H1 (cell line): ENCODE results near the gene TUBA4B. TPM values are rescaled to one million over a fixed set of nuclear protein-coding genes. Genes with fewer than 3 reads are reported as not detected.

ENCODE experiments used
- CTCF ChIA-PET: fragments of 300-600 bp; sonication (Branson Sonifier 250); formaldehyde crosslinking; loops from one replicate; lab custom pipeline; 2021; ENCODE audit not compliant: partially characterized antibody; lab: Charles Lee
- POLR2A ChIA-PET: fragments of 300-600 bp; sonication (Branson Sonifier 250); formaldehyde crosslinking; loops from one replicate; lab custom pipeline; 2021; ENCODE audit warnings: inconsistent platforms; ENCODE audit not compliant: partially characterized antibody; lab: Charles Lee
- DNase-seq, 2 experiments: peaks; one replicate each; pipeline versions ENCODE4 v3.0.0 to v3.0.0-alpha.2; 2010 to 2022; ENCODE audit warnings: low spot score in 2 of 2, low read depth in 1 of 2, mixed read lengths in 1 of 2
- FAIRE-seq: peaks from 2 replicates; lab custom pipeline; 2011; peaks lifted over from hg19 to GRCh38; lab: Jason Lieb, UNC
- H2AFZ ChIP-seq: 2 replicates; pipeline ENCODE4 v1.8.1; 2012; ENCODE audit warnings: low read length, inconsistent platforms
- H2AK5ac ChIP-seq: 2 replicates; pipeline ENCODE4 v1.6.1; 2013; ENCODE audit warnings: low read depth, low read length
- H2BK120ac ChIP-seq: replicated peaks from 2 replicates; pipeline ENCODE3; 2013; ENCODE audit warnings: low read depth, low read length, inconsistent platforms
- H2BK12ac ChIP-seq: 2 replicates; pipeline ENCODE4 v1.6.1; 2013; ENCODE audit warnings: low read depth, low read length
- H2BK15ac ChIP-seq: 2 replicates; pipeline ENCODE4 v1.6.1; 2013; ENCODE audit warnings: low read length
- H2BK20ac ChIP-seq: 2 replicates; pipeline ENCODE4 v1.6.1; 2013; ENCODE audit warnings: low read length
- H2BK5ac ChIP-seq: 2 replicates; pipeline ENCODE4 v1.6.1; 2013; ENCODE audit warnings: low read depth, low read length
- H3K14ac ChIP-seq: 2 replicates; pipeline ENCODE4 v1.6.1; 2013; ENCODE audit warnings: inconsistent platforms; ENCODE audit not compliant: insufficient read length
- H3K18ac ChIP-seq: 2 replicates; pipeline ENCODE4 v1.6.1; 2013; ENCODE audit warnings: low read length; ENCODE audit errors: extremely low read depth
- H3K23ac ChIP-seq: 2 replicates; pipeline ENCODE4 v1.6.1; 2013; ENCODE audit warnings: inconsistent platforms; ENCODE audit not compliant: insufficient read length
- H3K23me2 ChIP-seq: 2 replicates; pipeline ENCODE4 v1.6.1; 2013; ENCODE audit warnings: low read depth, low read length
- H3K27ac ChIP-seq: 2 replicates; pipeline ENCODE4 v1.6.1; 2011; ENCODE audit warnings: low read depth, low read length, inconsistent platforms
- H3K27me3 ChIP-seq, 4 experiments: replicated peaks in 1 of 4; 1 replicate in 1 of 4; 2 replicates in 3 of 4; pipeline versions ENCODE4 v1.6.1 to v1.8.1; 2011 to 2013; ENCODE audit warnings: low read length in 3 of 4, mild to moderate bottlenecking in 3 of 4, inconsistent platforms in 2 of 4, mixed read lengths in 2 of 4, moderate library complexity in 1 of 4; ENCODE audit not compliant: control insufficient read depth in 3 of 4, insufficient read depth in 3 of 4; ENCODE audit errors: extremely low read depth in 1 of 4
- H3K36me3 ChIP-seq, 4 experiments: 2 replicates each; pipeline versions ENCODE4 v1.6.1 to v1.8.1; 2011 to 2013; ENCODE audit warnings: mild to moderate bottlenecking in 4 of 4, low read length in 3 of 4, moderate library complexity in 2 of 4, control low read depth in 1 of 4, inconsistent platforms in 1 of 4; ENCODE audit not compliant: insufficient read depth in 4 of 4, control insufficient read depth in 2 of 4
- H3K4ac ChIP-seq: replicated peaks from 2 replicates; pipeline ENCODE3; 2013; ENCODE audit warnings: low read length, low read depth, mixed read lengths, inconsistent platforms; ENCODE audit not compliant: insufficient read length
- H3K4me1 ChIP-seq, 4 experiments: replicated peaks in 1 of 4; 1 replicate in 1 of 4; 2 replicates in 3 of 4; pipeline versions ENCODE4 v1.6.1 to v1.8.1; 2011 to 2013; ENCODE audit warnings: low read length in 3 of 4, inconsistent platforms in 2 of 4, mixed read lengths in 1 of 4; ENCODE audit not compliant: insufficient read depth in 4 of 4, control insufficient read depth in 3 of 4
- H3K4me2 ChIP-seq, 2 experiments: 2 replicates each; pipeline versions ENCODE4 v1.6.1 to v1.8.1; 2011 to 2013; ENCODE audit warnings: low read depth in 2 of 2, low read length in 2 of 2, control low read depth in 1 of 2, inconsistent platforms in 1 of 2, mild to moderate bottlenecking in 1 of 2; ENCODE audit not compliant: insufficient read depth in 1 of 2
- H3K4me3 ChIP-seq, 4 experiments: fragments of 200-600, 300-600 bp in 1 of 4; sonication (generic), shearing (Covaris generic), sonication (Bioruptor Twin) in 1 of 4; 2 replicates each; pipeline versions ENCODE4 v1.5.1 to v1.8.1; 2011 to 2016; ENCODE audit warnings: low read length in 4 of 4, low read depth in 3 of 4, control low read depth in 2 of 4, inconsistent platforms in 2 of 4, mild to moderate bottlenecking in 2 of 4, mixed read lengths in 1 of 4, moderate library complexity in 1 of 4; ENCODE audit not compliant: insufficient read depth in 2 of 4; ENCODE audit errors: extremely low read depth in 1 of 4
- H3K56ac ChIP-seq: replicated peaks from 2 replicates; pipeline ENCODE3; 2013; ENCODE audit warnings: low read depth, mild to moderate bottlenecking, mixed read lengths, low read length, inconsistent platforms; ENCODE audit not compliant: insufficient read length
- H3K79me1 ChIP-seq: 2 replicates; pipeline ENCODE4 v1.6.1; 2013; ENCODE audit warnings: low read depth, low read length, control low read depth
- H3K79me2 ChIP-seq, 2 experiments: 2 replicates each; pipeline versions ENCODE4 v1.6.1 to v1.8.1; 2012 to 2013; ENCODE audit warnings: low read length in 2 of 2, mild to moderate bottlenecking in 2 of 2, inconsistent platforms in 1 of 2; ENCODE audit not compliant: insufficient read depth in 2 of 2, control insufficient read depth in 1 of 2
- H3K9ac ChIP-seq, 4 experiments: replicated peaks in 1 of 4; 1 replicate in 1 of 4; 2 replicates in 3 of 4; pipeline versions ENCODE4 v1.6.1 to v1.8.1; 2011 to 2013; ENCODE audit warnings: low read depth in 3 of 4, low read length in 3 of 4, control low read depth in 2 of 4, mild to moderate bottlenecking in 2 of 4, moderate library complexity in 2 of 4, inconsistent platforms in 1 of 4; ENCODE audit errors: extremely low read depth in 1 of 4
- H3K9me3 ChIP-seq, 2 experiments: 2 replicates each; pipeline versions ENCODE4 v1.6.1 to v1.8.1; 2012 to 2013; ENCODE audit warnings: mild to moderate bottlenecking in 2 of 2, moderate library complexity in 2 of 2, control low read depth in 1 of 2, inconsistent platforms in 1 of 2, low read depth in 1 of 2, low read length in 1 of 2, mixed read lengths in 1 of 2; ENCODE audit not compliant: insufficient read depth in 2 of 2
- H4K20me1 ChIP-seq, 2 experiments: replicated peaks in 1 of 2; 2 replicates each; pipeline versions ENCODE3 to v1.8.1; 2011 to 2013; ENCODE audit warnings: inconsistent platforms in 2 of 2, low read length in 2 of 2, mild to moderate bottlenecking in 1 of 2; ENCODE audit not compliant: insufficient read depth in 2 of 2, control insufficient read depth in 1 of 2
- H4K5ac ChIP-seq: 2 replicates; pipeline ENCODE4 v1.6.1; 2013; ENCODE audit warnings: low read length, low read depth, mixed read lengths, inconsistent platforms; ENCODE audit not compliant: insufficient read length
- H4K8ac ChIP-seq: 2 replicates; pipeline ENCODE4 v1.8.0; 2013; ENCODE audit warnings: mild to moderate bottlenecking, moderate library complexity, low read length, inconsistent platforms; ENCODE audit not compliant: insufficient read depth; ENCODE audit errors: extremely low read depth
- H4K91ac ChIP-seq: replicated peaks from 2 replicates; pipeline ENCODE3; 2013; ENCODE audit warnings: low read length, mixed read lengths, inconsistent platforms; ENCODE audit not compliant: insufficient read length
- CREB1 ChIP-seq: IDR thresholded peaks from 2 replicates; pipeline ENCODE4 v1.6.1; 2012; ENCODE audit warnings: inconsistent platforms
- SP1 ChIP-seq: IDR thresholded peaks from 2 replicates; pipeline ENCODE4 v1.6.1; 2011; ENCODE audit warnings: low read depth, low read length
- SUZ12 ChIP-seq: fragments of 200-600 bp; sonication (generic); IDR thresholded peaks from 2 replicates; pipeline ENCODE4 v1.6.1; 2012; ENCODE audit warnings: mild to moderate bottlenecking, inconsistent platforms, low read length, moderate library complexity, mixed read lengths
- WGBS, 2 experiments: shearing (Covaris generic) in 1 of 2; methylation state at CpG; one replicate each; pipeline versions ENCODE4 v1.1.6 to v1.1.7; 2013 to 2015; ENCODE audit warnings: low lambda C conversion rate in 2 of 2, mixed read lengths in 2 of 2, inconsistent platforms in 1 of 2, low coverage in 1 of 2, missing lambda C conversion rate in 1 of 2; ENCODE audit not compliant: insufficient replicate concordance in 2 of 2, insufficient coverage in 1 of 2, insufficient read length in 1 of 2; ENCODE audit errors: extremely low coverage in 1 of 2, missing lambda C conversion rate in 1 of 2; 5-methylcytosine and 5-hydroxymethylcytosine counted together
- polyA plus RNA-seq, 7 experiments: library from polyadenylated mRNA; depleted of rRNA in 3 of 7; stranded (reverse) in 5 of 7; unstranded in 2 of 7; fragments of >200 nt in 5 of 7; fragments of 200-250 nt in 2 of 7; gene quantifications; 1 replicate in 5 of 7; 2 replicates in 1 of 7; 4 replicates in 1 of 7; pipeline versions ENCODE4 v1.2.1 to v1.2.3, GENCODE V29; 2011 to 2013; ENCODE audit warnings: missing spikeins in 2 of 7, mixed read lengths in 2 of 7
- total RNA-seq: library from RNA; stranded (reverse); fragmentation: NEBNext Ultra II Directional; extraction: Animal tissue kit (Norgen Biotek cat#: 25700); gene quantifications from 2 replicates; pipeline ENCODE4 v1.2.1, GENCODE V29; 2021

TUBA4B gene
- total and polyA plus RNA-seq, 2 of the 8 experiments (the other 6 are each of a cell fraction or from before 2014, with no cell fraction given): 0.08 to 0.24 TPM

GRCh38 chr2:219252570-219252899, 508 bp upstream of the TUBA4B start:
- H3K9ac ChIP-seq: peak overlapping the region in 3 of 4 experiments; percentile 17 to 52 (median 20); a peak in 4 of 7 replicates

More at GRCh38 chr2:219252570-219252899, 508 bp upstream of the TUBA4B start:
- Histone ChIP-seq H3K27me3 (peaks cover 16 to 43% (median 35%) of the 10 kb centered on the region in 4 experiments), H3K27ac (no peak overlapping the region), H3K36me3 (peaks cover 0 to 9% (median 5%) of the 10 kb centered on the region in 4 experiments; a peak in 4 of 8 replicates), H3K9me3 (no peaks in the 10 kb centered on the region), H2BK20ac (no peak overlapping the region), H3K18ac (peak overlapping the region; percentile 25), H2BK15ac (peak overlapping the region; percentile 95; the same call in 1 of the 2 replicates), H4K5ac (no peak overlapping the region), H4K91ac (no peak overlapping the region), H2BK120ac (no peak overlapping the region), H4K20me1 (peaks cover 0 to 2% of the 10 kb centered on the region in 2 experiments), H3K23me2 (peaks cover 17% of the 10 kb centered on the region), H3K4me3 (peak overlapping the region; percentile 46 to 64 (median 57)), H3K4me2 (peak overlapping the region; percentile 85 to 92), H3K4me1 (peaks cover 5 to 14% (median 9%) of the 10 kb centered on the region in 4 experiments), H3K23ac (no peak overlapping the region), H2AK5ac (no peak overlapping the region), H4K8ac (peak overlapping the region; percentile 84; the same call in 1 of the 2 replicates), H3K14ac (no peak overlapping the region), H3K4ac (no peak overlapping the region), H3K56ac (no peak overlapping the region), H2AFZ (peak overlapping the region; percentile 14; the same call in 1 of the 2 replicates), H2BK12ac (no peak overlapping the region), H2BK5ac (peak overlapping the region; percentile 44; the same call in 1 of the 2 replicates), H3K79me2 (no peaks in the 10 kb centered on the region), H3K79me1 (peaks cover 2% of the 10 kb centered on the region; the same call in 1 of the 2 replicates)
- CTCF ChIA-PET: interaction anchor here (0.6 to 6.6 kb wide), 14 partner anchors 9 to 116 kb away, joined by 3 to 118 read pairs (median 3); partner anchors contain the start of genes DNAJB2 and ZFAND2B
- WGBS, 2 experiments: 7% methylated on average over 9 of the region's 9 CpGs; no CpG with 5 or more reads in 1 of the 2 experiments
- DNase-seq (no peak), FAIRE-seq (no peak)
- POLR2A ChIA-PET: interaction anchor here (0.6 to 14.9 kb wide), 19 partner anchors 7 to 131 kb away, joined by 3 to 190 read pairs (median 6); partner anchors contain the start of genes ABCB6, ANKZF1, ATG9A and CNPPD1
- TF ChIP-seq CREB1: no peak
- 0 out of 2 replicates have a peak, but pooled peaks have one; percentile 38 for TF ChIP-seq SUZ12
- no peak for TF ChIP-seq SP1
